ENCODE results near the gene GTF3C1.
A peak's percentile ranks its signal among the peaks of the same experiment; 100 is the strongest.

Gene GTF3C1

DNA sequence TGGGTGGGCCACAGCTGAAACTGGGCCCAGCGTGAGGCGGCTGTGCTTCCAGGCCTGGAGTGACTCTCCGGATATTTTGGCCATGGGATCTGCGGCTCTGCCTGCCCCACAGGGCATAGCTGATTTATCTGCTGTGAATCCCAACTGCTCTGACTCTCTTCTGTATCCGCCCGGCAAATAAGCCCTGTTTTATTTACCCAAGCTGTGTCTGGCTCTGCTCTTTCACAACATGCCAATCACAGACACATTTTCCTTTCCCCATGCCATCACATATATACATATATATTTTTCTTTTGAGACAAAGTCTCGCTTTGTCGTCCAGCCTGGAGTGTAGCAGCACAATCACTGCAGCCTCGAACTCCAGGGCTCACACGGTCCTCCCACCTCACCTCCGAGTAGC lies 33.3 kb downstream of the GTF3C1 start:
- DNase-seq (ENCODE audit: low spot score) = no peak

DNA sequence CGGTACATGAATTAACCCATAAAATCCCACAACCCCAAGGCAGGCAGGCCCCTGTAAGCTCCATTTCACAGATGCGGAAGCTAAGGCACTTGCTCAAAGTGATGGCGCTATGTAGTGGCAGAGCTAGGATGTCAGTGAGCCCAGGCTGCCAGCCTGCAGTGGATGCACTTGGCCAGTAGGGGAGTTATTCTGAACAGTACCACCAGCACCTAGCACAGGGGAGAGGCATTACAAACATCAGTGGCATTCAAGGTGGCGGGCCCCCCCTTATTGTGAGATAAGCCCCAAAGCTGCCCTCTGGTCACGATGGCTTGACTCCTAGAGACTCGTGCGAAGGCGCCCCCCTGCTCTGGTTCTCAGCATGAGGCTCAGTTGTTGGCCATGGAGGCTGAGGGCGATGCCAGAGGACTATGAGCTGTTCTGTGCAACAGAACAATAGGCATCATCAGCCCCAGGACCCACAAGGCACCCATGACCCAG lies 33.8 kb downstream of the GTF3C1 start:
- DNase-seq (ENCODE audit: low spot score) = peak; percentile 54

DNA sequence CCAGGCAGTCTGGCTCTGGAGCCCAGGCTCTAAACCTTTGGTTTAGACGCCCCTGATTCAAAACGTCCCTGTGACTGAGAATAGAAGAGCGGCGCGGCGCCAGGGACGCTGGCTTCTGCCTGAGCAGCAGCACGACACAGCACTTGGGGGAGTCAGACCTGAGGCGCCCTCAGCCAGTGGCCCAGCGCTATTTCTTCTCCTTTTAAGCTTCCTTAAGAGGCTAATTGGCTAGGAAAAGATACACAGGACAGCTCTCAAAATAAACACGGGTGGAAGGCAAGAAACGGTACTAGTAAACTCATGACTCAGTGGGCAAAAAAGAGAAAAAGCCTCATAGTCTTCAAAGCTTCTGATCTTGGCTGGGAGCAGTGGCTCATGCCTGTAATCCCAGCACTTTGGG lies 34.9 kb downstream of the GTF3C1 start:
- no peak for DNase-seq (ENCODE audit: low spot score)

DNA sequence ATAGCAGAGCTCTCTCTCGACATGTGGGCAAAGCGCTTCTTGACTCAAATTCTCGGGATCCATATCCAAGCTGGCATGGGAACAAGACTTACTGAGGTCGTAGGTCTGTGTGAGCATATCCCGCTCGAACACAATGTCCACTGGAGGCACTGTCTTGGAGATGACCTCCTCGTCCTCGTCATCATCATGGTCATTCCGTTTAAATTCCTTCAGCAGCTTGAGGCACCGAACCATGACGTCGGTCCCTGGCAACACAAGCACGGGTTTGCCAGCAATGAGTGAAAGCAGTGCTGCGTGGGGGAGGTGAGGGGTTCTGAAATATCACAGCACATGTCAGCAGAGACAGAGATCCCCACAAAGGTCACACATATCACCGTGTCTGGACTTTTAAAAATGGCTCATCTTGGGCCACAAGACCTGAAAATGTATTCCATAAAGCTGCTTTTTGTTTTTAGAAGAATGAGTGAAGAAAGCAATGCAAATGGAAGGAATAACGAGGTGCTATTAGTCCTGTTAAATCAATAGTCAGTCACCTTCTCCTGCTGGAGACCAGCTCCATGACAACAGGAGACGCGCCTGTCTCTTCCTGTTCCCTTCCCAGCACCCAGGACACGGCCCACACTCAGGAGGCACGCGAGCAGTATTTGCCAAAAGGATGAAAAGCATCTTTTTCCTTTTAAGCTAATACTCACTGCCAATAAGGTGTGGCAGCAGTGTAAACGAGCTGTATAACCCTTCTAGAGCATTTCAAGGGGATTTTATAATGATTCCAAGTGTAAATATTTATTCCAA lies 37.9 kb downstream of the GTF3C1 start:
- DNase-seq (ENCODE audit: low spot score) = no peak

DNA sequence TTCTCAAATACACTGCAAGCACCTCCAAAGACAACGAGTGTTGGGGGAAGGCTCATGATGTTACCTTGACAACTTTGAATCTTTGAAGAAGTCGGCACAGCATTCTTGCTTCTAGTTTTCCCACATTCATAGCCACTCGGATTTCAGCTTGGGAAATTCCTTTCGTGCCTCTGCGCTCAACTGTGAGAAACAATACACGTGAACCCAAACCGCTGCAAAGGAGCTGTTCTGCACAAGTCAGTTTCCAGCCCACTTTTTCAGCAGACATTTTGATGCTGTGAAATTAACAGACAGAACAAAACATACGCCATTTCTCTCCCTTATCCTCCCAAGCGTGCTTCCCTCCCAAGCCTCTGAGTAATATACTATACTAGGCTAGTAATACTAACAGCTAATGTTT lies 41.2 kb downstream of the GTF3C1 start:
- DNase-seq (ENCODE audit: low spot score) = no peak

DNA sequence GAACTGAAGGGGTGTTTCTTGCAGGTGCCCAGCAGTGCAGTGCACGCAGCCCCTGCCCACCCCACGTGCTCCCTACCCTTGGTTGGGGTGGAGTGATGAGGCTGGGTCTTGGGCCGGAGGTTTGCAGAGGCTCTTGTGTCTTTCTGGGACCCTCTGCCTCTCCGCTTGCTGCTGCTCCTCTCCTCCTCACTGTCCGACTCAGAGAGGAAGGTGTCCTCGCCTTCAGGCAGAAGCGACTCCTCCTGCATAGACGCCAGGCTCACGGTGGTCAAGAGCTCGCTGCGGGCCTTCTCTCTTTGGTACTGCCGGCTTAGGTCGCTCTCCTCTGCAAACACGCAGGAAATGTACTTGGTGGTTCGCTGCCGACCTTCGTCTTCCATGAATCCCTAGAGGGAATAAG lies 42.9 kb downstream of the GTF3C1 start:
- DNase-seq (ENCODE audit: low spot score) = no peak

DNA sequence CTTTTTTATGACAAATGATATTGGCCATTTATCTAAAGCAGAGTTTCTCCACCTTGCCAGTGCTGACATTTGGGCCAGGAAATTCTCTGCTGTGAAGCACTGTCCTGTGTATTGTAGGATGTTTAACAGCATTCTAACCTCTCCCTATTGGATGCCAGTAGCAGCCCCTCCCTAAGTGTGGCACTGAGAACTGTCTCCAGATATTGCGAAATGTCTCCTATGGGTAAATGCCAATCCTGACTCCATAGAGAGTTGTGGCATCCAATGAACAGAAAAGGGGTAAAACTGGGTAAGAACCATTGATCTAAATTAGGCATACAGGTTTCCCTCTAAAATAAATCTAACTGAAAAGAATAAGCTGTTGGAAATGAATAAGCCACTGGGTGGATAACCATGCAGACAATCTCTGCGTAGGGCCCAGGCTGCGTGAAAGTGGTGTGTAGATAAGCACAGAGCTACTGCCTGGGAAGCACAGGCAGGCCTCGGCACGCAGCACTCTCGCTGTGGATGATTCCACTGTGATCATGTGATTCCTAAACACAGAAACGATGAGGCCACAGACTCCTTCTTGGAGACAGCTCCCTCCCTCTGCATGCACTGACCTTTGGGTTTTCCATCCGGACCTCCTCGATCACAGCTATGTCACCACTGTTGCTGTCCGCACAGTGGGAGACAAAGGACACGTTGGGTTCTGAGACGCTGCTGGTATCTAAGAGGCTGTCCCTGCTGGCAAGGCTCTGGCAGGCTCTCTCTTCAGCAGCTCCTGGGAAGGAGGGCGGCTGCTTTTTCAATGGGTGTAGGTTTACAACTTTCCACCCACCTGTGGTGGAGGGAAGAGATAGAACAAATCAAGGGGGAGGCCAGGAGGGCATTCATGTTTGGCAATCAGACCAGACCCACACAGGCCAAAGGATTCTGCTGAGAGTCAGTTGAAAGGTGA lies 44.1 kb downstream of the GTF3C1 start:
- no peak for DNase-seq (ENCODE audit: low spot score)

DNA sequence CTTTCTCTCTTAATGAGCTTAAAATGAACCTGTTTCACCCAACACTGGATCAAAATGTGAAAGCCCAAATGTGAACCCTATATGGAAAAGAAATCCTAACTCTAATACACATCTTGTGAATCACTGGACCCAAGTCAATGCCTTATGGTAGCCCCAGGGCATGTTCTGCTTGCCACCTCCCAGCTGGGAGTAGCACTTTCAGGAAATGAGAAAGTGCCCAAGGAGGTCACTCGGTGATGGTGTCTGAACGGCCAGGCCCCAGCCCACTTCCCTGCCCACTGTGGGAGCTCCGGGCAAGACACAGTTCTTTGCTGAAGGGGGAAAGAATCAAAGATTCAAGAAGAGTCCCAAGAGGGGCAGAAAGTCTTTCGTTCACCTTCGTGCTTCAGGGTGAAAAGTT lies 46.1 kb downstream of the GTF3C1 start:
- no peak for DNase-seq (ENCODE audit: low spot score)

DNA sequence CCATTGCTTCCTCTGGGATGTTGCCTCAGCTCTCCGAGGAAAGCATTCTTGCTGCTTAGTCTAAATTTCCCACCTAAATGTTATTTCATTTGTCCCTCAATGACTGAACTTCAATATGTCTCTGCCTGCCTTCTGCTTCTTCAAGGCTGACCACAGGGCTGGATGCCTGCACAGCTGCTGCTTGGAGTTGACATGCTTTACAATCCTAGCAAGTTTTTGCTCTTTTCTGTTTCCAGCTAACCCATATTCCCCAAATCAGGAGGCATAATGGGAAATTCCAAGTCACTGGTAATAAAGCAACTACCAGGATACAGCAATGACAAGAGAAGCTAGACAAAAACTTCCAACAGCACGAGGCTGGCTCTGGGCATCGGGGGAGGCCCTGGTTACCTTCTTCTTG lies 48.9 kb downstream of the GTF3C1 start:
- no peak for DNase-seq (ENCODE audit: low spot score)

DNA sequence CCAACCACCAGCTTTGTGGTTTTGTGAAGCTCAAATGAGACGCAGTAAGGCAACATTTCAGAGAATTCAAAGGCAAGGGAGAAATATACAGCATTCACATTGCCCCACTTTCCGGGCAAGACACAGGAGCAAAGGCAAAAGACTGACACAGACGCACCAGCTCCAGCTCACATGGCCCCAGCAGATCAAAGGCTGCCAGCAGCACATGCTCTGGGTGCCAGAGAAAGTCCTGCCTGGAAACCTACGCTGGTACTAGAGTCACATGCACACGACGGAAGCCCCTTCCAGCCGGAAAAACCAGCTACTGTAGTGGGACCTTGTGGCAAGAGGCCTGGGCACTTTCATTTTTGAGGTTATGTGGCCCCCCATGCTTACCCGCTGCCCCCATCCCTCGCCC lies 50.1 kb downstream of the GTF3C1 start:
- no peak for DNase-seq (ENCODE audit: low spot score)

DNA sequence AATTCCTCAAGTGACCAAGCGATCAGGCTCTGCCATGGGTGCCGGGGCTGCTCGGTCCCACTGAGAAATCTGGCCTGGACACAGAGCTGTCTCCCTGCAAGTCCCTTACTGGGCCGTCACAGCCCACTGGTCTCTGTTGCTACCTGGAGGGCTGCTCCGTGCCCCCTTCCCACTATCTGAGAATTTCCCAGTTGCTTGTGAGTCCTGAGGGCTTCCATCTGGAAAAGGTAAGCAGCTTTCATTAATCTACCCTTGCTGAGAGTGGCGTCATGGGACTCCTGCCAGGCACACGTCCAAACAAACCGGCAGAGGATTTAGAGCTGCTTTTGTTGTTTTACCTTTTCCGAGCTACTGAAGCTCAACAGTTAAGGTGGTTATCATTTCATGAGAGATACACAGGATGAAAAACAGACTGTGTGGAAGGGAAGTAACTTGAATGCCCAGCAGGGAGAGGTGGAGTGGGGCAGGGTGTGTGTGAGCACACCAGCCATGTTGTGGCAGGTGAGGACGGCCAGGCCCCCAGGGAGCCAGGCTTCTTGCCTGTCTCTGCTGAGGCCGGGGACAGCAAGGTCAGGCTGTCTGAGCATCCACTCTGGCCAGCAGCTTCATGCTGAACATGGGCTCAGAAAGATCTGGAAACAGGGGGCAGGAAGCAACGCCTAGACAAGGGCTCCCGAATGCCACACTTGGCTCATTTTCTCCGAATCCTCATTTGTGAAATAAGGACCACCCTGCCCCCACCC lies 50.6 kb downstream of the GTF3C1 start:
- no peak for DNase-seq (ENCODE audit: low spot score)

DNA sequence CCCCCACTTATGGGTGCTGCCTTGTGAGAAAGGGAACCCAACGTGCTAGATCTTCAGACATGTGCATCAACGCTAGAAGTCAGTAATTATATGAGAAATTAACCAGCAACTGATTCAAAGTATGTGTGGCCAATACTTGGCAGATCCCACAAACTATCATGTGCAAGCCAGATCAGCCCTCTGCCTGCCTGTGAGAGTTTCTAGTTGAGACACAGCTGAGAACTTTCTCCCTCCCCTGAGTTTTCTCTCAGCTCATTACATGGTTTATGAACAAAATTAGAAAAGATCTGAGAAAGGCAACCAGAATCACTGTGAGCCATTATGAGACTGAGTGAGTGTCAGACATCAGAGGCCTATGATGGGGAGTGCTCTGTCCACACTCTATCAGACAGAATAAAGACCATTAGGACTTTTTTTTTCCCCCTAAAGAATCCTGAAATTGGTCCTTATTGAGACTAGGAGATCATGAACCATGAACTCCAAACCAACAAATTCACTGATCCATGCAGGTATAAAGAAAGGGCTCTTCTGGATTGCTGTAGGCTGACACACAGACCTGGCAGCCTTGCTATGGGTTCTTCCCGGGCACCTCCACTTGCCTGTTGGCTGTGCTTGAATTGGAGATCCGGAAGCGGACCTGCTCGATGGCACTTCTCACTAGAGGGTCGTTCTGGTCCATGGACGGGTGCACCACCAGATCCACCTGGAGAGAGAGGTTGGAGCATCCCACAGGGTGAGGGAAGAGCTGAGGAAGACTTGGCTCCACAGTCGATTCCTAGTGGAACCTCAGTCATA lies 51.5 kb downstream of the GTF3C1 start:
- DNase-seq (ENCODE audit: low spot score) = no peak

DNA sequence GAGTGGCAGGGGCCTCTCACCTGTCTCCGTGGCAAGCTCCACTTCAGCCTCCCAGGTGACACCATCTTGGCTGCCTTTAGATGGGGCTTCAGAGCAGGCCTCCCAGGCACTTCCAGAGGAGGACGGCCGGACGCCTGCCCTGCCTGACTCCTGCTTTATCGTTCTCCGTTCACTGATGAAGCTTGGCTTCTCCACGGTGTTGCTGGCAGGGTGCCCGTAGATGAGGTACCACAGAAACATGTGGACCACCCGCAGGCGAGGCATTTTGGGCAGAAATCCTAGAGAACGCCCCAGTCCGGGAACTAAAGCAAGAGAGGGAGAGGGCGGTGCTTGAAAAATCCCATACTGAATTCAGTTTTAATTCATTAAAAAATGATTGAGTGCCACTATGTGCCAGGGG lies 54.5 kb downstream of the GTF3C1 start:
- DNase-seq (ENCODE audit: low spot score) = no peak

DNA sequence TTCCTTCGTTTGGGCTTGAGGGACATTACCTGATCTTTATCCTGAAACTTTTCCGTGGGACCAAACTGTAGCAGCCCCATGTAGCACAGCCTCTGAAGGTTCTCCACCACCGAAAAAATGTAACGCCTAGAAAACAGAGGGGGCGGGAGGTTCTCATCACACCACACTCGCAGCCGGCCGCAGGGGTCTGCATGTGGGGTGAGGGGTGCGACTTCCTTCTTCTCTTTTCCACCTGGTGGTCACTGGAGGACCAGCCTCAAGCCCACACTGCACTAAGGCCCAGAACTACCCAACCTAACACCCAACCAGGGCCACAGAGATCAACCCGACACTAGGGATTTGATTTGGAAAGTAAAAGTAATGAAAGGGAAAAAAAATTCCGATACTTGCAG lies 57.1 kb downstream of the GTF3C1 start:
- no peak for DNase-seq (ENCODE audit: low spot score)

DNA sequence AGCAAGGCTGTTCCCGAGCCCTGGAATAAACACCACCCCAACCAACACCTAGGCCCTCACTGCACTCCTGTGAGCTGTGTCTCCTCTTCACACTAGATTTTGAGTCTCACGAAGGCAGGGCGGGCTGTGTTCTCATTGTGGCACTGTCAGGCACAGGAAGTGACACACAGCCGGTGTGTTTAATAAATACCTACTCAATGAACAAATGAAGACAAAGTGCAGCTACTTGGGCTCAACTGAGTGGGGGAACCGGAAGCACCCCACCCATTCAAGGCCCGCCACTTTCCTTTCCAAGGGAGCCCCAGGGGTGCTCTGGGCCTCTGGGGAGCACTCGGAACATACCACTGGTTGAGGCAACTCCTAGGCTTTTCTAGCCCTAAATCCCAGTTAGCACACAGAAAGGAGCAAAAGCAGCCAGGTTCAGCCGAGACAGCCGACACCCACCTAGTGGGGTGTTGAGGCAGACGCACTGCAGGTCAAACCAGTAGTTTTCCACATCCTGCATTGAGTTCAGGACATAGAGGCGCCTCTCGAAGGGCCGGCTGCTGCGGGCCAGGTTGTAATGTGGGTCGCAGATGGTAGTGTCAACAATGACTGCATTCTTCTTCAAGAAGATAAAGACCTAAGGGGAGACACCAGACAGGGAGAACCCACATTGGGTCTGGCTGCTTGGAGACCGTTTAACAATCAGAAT lies 57.7 kb downstream of the GTF3C1 start:
- no peak for DNase-seq (ENCODE audit: low spot score)

DNA sequence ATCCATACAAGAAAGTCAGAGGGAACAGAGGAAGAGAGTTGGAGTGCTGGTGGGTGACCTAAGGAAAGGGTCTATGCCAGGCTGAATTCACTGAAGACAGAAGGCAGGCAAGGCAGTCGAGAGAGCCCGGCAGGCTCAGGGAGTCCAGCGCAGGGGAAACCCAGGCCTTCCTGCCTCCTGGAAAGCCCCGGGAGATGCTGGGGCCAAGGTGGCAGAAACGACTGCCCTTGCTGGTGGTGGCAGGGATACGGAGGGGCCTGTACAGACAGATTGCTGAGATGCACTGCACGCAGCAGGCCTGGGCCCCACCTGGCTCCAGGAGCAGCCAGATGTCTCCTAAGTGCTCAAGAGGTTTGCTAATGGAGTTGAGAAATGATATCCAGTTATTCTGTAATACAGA lies 59.8 kb downstream of the GTF3C1 start:
- no peak for DNase-seq (ENCODE audit: low spot score)

DNA sequence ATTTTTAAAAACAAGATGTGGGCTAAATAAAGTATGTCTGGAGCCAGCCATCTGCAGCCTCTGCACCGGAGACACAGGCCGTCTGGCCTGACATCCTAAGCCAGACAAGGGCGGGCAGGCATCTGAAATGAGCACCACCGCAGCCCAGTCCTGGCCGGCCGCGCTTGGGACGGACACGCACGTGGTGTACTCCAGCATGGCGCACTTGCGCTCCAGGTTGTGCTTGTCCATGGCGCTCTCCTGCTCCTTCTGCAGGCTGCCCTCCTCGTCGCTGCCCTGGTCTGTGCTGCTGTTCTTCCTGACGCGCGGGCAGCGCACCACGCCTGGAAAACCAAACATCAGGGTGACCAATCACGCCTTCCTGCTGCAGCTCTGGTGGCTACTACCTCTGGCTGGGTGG lies 60.3 kb downstream of the GTF3C1 start:
- DNase-seq (ENCODE audit: low spot score) = no peak

DNA sequence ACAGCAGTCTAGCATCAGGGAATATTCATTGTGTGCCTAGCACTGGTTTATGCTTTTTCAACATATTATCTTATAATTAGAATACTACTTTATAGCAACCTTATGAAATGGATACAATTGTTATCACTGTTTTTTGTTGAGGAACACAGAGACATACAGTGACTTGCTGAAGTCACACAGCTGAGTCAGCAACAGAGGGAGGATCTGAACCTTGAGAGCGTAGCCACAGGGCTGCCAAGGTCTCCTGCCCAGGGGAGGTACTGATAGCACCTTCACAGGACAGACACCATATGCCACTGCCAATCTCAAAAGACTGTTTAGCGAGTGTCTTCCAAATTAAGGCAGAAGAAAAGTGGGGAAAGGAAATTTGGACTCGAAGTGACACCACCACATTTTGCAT lies 63.0 kb downstream of the GTF3C1 start:
- no peak for DNase-seq (ENCODE audit: low spot score)

DNA sequence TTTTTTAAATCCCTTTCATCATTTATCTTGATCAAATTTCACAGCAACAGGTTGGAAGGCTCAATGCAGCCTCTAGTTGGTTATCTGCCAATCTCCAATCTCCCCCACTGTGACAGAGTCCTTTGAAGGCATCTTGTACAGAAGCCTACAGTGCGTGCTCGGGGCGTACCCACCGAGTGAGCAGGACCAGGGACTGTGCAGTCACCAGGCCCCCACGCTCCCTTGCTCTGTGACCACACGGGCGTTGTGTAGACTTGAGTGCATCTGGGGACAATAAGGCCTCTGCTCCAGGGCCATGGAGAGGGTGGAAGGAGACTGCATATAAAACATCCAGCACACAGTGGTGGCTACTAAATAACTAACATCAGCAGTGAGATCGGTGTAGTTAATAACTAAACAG lies 63.4 kb downstream of the GTF3C1 start:
- no peak for DNase-seq (ENCODE audit: low spot score)

DNA sequence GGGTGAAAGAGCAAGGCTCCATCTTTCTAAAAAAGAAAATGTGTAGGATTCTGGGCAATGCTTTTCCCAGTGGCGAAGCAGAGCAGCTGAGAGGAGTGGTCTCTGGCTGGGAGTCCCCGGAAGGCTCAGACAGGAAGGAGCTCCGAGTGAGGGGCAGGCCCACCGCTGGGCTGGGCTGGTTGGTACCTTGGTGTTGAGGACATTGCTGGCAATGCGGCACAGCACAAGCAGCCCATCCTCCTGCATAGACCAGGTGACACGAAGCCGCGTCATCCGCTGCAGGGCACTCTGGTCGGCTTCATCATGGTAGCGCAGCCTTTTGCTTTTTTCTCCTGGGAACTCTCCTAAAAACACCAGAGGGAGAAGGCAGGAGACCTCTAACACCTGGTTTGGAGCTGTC lies 63.9 kb downstream of the GTF3C1 start:
- DNase-seq (ENCODE audit: low spot score) = no peak

DNA sequence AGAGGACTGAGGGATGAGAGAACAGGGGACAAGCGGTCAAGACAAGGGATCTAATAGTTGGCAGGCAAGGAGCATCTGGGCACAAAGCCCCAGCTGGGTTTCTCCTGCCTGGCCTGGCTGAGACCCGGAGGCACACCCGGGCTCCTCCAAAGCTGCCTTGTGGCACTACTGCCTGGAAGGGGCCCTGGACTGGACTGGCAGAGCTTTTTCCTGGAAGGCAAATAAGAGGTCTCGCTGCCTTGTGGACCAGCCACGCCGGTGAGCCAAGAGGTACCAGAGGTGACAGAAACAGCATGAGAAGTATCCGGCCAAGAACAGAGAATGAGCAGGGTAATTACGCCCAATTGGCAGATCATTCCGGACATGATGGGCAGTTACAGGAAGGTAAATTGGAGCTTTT lies 64.6 kb downstream of the GTF3C1 start:
- no peak for DNase-seq (ENCODE audit: low spot score)

All from HuH-7.5 (cell line).